Activated naive CD8-positive, alpha-beta T cell treated with anti-CD3 and anti-CD28 coated beads, Interleukin-2, amount 10 ng/mL, durations not matched to agents 7 days and 5 days (primary cell): ENCODE results near the gene MACROH2A1. TPM values are rescaled to one million over a fixed set of nuclear protein-coding genes. Genes with fewer than 3 reads are reported as not detected.

Experiments
- ATAC-seq: fragments of 150-1000 bp; cut with Tn5 transposase; one replicate; pipeline ENCODE4 v1.10.0; 2021; ENCODE audit warnings: low read depth, moderate library complexity
- POLR2A ChIA-PET: fragments of 350-600 bp; sonication (Branson Sonifier 250); formaldehyde crosslinking; loops from one replicate; lab custom pipeline; 2021; ENCODE audit warnings: antibody characterized with exemption; lab: Charles Lee
- DNase-seq: peaks from one replicate; pipeline ENCODE4 v3.0.0; 2021
- H3K27ac Mint-ChIP-seq: one replicate; pipeline ENCODE4 v1.8.0; 2022; ENCODE audit warnings: mild to moderate bottlenecking, mixed read lengths
- H3K27me3 Mint-ChIP-seq: one replicate; pipeline ENCODE4 v1.8.0; 2022; ENCODE audit warnings: mild to moderate bottlenecking, moderate library complexity, mixed read lengths
- H3K36me3 Mint-ChIP-seq: one replicate; pipeline ENCODE4 v1.8.0; 2021; ENCODE audit warnings: mild to moderate bottlenecking, mixed read lengths
- H3K4me1 Mint-ChIP-seq: one replicate; pipeline ENCODE4 v1.8.0; 2021; ENCODE audit warnings: mixed read lengths
- H3K4me3 Mint-ChIP-seq: one replicate; pipeline ENCODE4 v1.8.0; 2022; ENCODE audit warnings: mild to moderate bottlenecking, moderate library complexity, mixed read lengths
- H3K9me3 Mint-ChIP-seq: one replicate; pipeline ENCODE4 v1.8.0; 2021; ENCODE audit warnings: mixed read lengths
- total RNA-seq, 2 experiments: library from RNA; stranded (reverse); gene quantifications; one replicate each; pipeline ENCODE4 v1.2.3, GENCODE V29; 2021

The MACROH2A1 gene
- total RNA-seq, 2 experiments from 2014 or later, result 253 to 258 TPM

DNA sequence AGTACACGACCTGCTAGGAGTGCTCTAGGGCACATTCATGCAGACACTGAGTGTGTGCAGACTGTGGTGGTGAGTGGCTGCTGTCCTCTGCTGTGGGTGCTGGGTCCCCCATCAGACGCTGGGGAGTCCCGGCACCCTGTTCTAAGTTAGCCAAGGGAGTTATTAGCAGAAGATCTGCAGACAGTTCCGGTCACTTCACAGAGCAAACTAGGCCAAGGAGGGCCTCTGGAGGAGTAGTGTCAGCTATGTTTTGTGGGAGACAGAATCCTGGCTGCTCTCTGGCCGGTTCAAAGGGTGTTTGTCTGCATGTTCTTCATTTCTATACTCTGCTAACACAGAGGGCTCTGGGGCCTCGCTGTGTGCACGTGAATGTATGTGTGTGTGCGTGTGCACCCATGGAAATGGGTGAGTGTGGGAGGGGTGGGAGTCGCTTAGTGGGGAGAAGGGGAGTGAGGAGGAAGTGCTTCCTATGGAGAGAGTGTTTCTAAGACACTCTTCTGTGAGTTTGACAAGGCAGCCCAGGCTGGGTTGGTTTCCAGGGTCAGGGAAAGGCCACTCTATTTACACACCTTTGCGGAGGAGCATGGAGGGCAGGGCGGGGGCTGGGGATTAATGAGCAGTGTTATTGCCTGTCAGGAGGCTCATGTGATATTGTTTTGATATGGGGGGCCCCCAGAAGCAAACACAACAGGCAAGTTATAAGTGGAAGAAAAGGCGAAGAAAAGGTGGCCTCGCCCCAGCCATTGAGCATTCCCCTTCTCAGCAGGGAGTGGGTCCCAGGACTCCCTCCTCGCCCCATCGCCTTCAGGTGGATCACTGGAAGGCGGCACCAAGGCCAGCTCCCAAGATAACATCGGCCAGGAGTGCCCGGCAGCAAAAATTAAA, 68.9 kb downstream of the MACROH2A1 start:
- H3K27ac Mint-ChIP-seq, result peak overlapping the region; percentile 72
- no peaks in the 10 kb centered on the region for H3K27me3 Mint-ChIP-seq
- H3K4me3 Mint-ChIP-seq, result no peak overlapping the region
- H3K36me3 Mint-ChIP-seq, result peaks cover 9% of the 10 kb centered on the region
- no peak for DNase-seq
- peaks cover 27% of the 10 kb centered on the region for H3K4me1 Mint-ChIP-seq
- H3K9me3 Mint-ChIP-seq, result no peaks in the 10 kb centered on the region
- no peak for ATAC-seq
- POLR2A ChIA-PET, result interaction anchor here (0.7 kb wide), 1 partner anchor 1078 kb away, joined by 3 read pairs; no protein-coding TSS in a partner anchor

DNA sequence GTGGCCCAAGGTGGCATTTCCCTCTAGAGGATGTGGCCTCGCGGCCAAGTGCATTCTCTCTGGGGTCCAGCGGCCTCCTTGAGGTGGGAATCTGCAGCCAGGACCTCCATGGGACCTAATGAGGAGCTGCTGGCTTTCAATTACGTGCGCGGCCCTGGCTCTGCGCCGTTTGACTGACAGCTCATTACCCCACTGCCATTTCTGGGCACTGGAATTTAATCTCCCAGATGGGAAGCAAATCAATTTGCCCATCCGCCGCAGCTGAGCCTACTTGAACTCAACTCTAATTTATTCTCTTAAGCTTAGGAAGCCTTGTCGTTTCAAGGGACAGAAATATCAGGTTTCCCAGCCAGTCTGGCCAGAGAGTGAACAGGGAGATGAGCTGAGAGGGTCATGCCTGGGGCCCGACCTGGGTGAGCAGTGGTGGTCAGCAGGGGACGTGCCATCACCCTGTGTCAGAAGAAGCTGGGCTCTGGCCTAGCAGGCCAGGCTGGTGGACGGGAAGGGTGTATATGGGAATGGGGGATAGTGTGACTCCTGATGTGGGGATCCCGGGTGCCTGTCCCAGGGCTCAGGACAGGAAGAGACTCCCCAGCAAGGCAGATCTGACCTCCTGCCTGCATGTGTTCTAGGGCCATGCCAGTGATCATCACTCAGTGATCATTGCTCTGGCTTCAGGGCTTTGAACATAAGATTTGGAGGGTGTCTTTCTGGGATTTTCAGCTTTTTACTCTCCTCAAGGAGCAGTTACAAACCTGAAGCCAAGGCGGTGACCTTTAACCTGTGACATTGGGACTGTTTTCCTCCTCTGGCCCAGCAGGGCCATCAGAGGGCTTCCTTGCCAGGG, 69.7 kb downstream of the MACROH2A1 start:
- ATAC-seq, result no peak
- Mint-ChIP-seq H3K27me3 (no peaks in the 10 kb centered on the region), H3K4me3 (no peak overlapping the region), H3K36me3 (peaks cover 8% of the 10 kb centered on the region), H3K27ac (no peak overlapping the region), H3K4me1 (peaks cover 32% of the 10 kb centered on the region), H3K9me3 (no peaks in the 10 kb centered on the region)
- no peak for DNase-seq
- POLR2A ChIA-PET, result interaction anchor here (0.7 kb wide), 1 partner anchor 1077 kb away, joined by 3 read pairs; no protein-coding TSS in a partner anchor

DNA sequence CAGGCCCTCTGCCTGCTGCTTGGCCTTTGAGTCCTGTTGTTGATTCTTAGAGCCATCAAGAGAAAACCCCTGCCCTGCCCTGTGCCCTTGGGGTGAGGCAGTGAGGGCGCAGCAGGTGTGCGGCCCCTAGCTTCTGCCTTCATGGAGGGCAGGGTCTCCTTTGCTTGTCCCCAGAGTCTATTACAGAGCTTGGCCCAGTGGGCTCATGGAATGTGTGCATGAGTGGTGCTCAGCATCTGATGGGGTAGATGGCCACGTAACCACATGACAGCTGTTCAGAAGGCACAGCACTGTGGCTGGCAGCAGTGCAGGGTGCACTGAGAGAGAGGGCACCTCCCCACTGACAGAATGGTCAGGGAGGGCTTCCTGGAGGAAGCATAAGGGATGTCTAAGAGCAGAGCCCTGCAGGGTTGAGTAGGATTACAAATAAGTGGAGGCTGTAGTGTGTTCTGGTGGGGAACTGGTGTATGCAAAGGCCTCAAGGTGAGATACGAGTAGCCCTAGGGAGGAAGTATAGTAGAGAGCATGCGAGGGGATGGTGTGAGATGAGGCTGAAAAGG, 70.8 kb downstream of the MACROH2A1 start:
- POLR2A ChIA-PET, result interaction anchor here (1.3 kb wide), 1 partner anchor 15 kb away, joined by 4 read pairs; no protein-coding TSS in a partner anchor
- H3K4me1 Mint-ChIP-seq, result peaks cover 31% of the 10 kb centered on the region
- H3K27me3 Mint-ChIP-seq, result no peaks in the 10 kb centered on the region
- peaks cover 6% of the 10 kb centered on the region for H3K36me3 Mint-ChIP-seq
- H3K9me3 Mint-ChIP-seq, result no peaks in the 10 kb centered on the region
- H3K27ac Mint-ChIP-seq, result peak overlapping the region; percentile 73
- DNase-seq (no peak), ATAC-seq (no peak)
- no peak overlapping the region for H3K4me3 Mint-ChIP-seq

DNA sequence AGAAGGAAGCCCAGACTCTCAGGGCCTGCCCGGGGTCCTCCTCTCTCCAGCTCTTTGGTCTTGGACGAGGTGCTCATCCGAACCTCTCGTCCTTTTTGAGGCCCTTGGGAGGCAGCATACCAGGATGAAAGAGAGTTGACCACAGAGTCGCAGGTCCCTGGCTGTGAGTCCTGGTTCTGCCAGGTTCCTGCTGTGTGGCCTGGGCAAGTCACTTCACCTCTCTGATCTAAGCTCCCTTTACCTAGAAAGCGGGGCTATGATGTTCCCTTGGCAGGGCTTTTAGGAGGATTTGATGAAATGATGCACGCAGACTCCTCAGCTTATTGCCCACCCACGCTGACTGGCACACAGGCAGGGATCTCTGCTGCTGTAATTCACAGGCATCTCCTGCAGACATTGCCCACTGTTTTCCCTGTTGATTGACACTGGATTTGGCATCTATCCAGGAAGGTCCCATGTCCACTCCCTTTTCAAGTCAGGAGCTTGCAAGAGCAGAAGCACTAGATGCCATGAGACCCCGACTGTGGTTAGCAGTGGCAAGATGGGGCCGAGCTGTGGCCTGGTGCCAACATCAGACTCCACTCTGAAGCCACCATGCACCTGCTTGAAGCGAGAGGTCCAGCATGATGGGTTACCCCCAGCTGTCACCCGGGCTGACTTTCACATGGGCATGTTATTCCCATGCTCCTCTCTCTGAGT, 71.5 kb downstream of the MACROH2A1 start:
- H3K36me3 Mint-ChIP-seq, result peaks cover 6% of the 10 kb centered on the region
- no peaks in the 10 kb centered on the region for H3K27me3 Mint-ChIP-seq
- peak overlapping the region; percentile 73 for H3K27ac Mint-ChIP-seq
- peaks cover 31% of the 10 kb centered on the region for H3K4me1 Mint-ChIP-seq
- H3K4me3 Mint-ChIP-seq, result no peak overlapping the region
- DNase-seq (no peak), ATAC-seq (no peak)
- POLR2A ChIA-PET, result interaction anchor here (1.3 kb wide), 1 partner anchor 14 kb away, joined by 4 read pairs; no protein-coding TSS in a partner anchor
- H3K9me3 Mint-ChIP-seq, result no peaks in the 10 kb centered on the region

DNA sequence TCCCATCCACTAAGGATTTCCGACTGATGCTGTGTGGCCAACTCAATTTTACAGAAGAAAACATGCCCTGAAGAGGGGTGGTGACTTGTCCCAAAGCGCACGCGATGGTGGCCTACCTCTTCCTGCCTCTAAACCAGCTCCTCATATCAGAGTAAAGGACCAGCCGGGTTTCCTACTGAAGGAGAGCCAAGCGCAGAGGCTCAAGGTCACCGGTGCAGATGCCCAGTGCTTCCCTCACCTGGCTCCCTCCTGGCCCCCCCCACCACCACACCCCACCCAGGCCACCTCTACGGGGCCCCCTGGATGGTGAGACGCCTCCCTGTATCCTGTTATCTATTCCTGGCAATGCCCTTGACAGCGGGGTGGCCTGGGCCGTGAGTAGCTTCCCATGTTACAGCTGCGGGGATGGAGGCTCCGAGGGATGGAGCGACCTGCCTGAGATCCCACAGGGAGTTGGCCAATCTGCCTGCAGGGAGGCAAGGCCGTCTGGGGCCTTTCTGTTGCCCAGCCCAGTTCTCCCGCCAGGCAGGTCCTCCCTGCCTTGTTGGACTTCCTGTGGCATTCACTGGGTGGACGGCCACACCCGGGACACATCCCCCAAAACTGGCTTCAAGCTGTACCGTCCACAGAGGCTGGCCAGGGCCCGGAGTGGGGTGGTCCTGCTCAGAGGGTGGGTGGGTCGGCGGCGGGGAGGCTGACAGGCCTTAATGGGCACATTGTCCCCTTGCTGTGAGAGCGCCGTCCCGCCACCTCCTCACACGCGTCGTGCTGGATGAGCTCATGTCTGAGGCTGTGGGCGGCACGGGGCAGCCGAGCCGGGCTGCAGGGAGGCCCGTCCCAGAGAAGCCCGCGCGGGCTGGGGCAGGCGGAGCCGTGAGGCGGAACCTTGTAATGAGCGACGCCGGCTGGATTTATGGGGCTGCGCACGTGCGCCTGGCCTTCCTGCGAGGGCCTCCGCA, 72.5 kb downstream of the MACROH2A1 start:
- peaks cover 6% of the 10 kb centered on the region for H3K36me3 Mint-ChIP-seq
- no peak overlapping the region for H3K27ac Mint-ChIP-seq
- DNase-seq (no peak), ATAC-seq (no peak)
- H3K4me3 Mint-ChIP-seq, result no peak overlapping the region
- H3K4me1 Mint-ChIP-seq, result peaks cover 33% of the 10 kb centered on the region
- POLR2A ChIA-PET, result interaction anchor here (1.3 to 2.1 kb wide), 4 partner anchors 13 to 99 kb away, joined by 4 to 14 read pairs (median 10); no protein-coding TSS in a partner anchor
- no peaks in the 10 kb centered on the region for H3K27me3 Mint-ChIP-seq
- H3K9me3 Mint-ChIP-seq, result no peaks in the 10 kb centered on the region

DNA sequence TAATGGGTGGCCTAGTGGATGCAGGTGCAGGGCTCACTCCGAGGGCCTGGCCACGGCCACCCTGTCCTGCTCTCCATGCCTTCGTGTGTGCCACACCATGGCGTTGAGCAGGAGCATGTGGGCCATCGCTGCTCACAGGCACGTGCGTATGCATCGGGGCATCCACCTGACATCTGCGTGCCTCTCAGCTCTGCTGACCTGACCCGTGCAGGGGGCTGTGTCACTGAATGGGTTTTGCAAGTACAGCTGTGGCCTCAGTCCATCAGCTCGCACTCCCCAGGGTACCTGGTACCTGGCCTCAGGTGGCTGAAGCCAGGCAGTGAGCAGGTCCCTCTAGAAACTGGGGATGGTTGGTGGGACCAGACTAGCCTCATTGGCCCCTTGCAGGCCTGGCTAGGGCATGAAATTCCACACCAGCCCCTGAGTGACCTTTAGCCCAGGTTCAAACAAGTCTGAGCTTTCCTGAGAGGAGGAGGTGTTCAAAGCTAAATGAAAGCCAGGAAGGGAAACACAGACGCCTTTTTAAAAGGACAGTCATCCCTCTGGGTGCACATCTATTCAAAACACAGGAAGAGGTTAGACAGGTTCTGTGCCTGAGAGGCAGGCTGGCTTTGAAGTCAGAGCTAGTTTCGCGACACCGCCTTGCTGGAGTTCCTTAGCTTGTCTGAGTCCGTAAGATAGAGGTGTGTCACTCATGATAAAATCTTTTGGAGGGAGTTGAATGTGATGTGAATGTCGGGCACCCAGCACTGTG, 74.0 kb downstream of the MACROH2A1 start:
- no peak for DNase-seq
- peak overlapping the region; percentile 86 for H3K27ac Mint-ChIP-seq
- H3K4me3 Mint-ChIP-seq, result peak overlapping the region; percentile 44

DNA sequence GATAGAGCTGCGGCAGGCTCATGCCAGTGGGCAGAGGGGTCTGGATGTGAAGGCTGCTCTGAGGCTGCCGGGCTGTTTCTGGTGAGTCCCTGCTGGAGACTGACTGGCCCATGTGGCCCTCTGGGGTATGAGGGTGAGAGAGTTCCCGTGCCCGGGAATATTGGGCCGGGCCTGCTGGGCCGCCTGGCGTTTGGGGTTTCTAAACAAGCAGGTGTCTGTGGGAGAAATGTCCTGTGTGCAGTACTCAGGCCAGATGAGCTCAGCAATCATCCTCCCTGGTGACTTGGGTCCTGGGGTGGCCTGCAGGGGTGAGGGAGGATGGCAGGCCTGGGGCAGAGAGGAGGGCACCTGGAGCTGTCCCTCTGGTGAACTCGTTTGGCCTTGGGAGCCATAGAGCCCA, 74.9 kb downstream of the MACROH2A1 start:
- Mint-ChIP-seq H3K9me3 (no peaks in the 10 kb centered on the region), H3K27ac (peak overlapping the region; percentile 86), H3K4me1 (peaks cover 35% of the 10 kb centered on the region), H3K27me3 (no peaks in the 10 kb centered on the region), H3K4me3 (no peak overlapping the region), H3K36me3 (peaks cover 5% of the 10 kb centered on the region)
- POLR2A ChIA-PET, result interaction anchor here (2.1 kb wide), 1 partner anchor 10 kb away, joined by 14 read pairs; no protein-coding TSS in a partner anchor
- DNase-seq, result no peak
- ATAC-seq, result no peak

More for the DNA sequence above, 74.0 kb downstream of the MACROH2A1 start:
- no peaks in the 10 kb centered on the region for H3K9me3 Mint-ChIP-seq
- ATAC-seq, result peak; percentile 96
- H3K27me3 Mint-ChIP-seq, result no peaks in the 10 kb centered on the region
- H3K36me3 Mint-ChIP-seq, result peaks cover 6% of the 10 kb centered on the region
- POLR2A ChIA-PET, result interaction anchor here (0.8 to 2.1 kb wide), 4 partner anchors 9 to 101 kb away, joined by 3 to 14 read pairs (median 10); no protein-coding TSS in a partner anchor
- peaks cover 38% of the 10 kb centered on the region for H3K4me1 Mint-ChIP-seq

DNA sequence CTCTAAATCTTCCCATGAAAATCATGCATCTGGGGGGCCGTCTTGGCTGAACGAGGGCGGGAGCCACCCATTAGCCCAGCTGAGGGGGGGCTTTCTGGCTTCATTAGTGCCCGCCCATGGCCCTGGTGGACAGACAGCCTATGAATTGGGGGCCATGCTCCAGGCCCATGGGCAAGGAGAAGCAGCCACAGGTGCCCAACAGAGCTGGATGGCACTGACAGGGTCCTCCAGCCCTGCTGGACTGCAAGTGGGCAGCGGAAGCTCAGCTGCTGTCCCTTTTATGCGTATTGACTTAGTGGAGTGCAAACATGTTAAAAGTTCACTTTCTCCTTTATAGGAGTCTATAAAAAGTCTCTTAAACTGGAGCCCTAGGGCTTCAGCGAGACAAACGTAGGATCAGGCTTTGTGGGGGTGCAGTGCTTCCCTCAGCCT, 75.3 kb downstream of the MACROH2A1 start:
- no peaks in the 10 kb centered on the region for H3K9me3 Mint-ChIP-seq
- ATAC-seq, result no peak
- POLR2A ChIA-PET, result interaction anchor here (1.0 kb wide), 1 partner anchor 10 kb away, joined by 4 read pairs; no protein-coding TSS in a partner anchor
- peak overlapping the region; percentile 86 for H3K27ac Mint-ChIP-seq
- H3K4me3 Mint-ChIP-seq, result no peak overlapping the region
- H3K4me1 Mint-ChIP-seq, result peaks cover 34% of the 10 kb centered on the region
- H3K27me3 Mint-ChIP-seq, result no peaks in the 10 kb centered on the region
- H3K36me3 Mint-ChIP-seq, result peaks cover 4% of the 10 kb centered on the region
- DNase-seq, result no peak

DNA sequence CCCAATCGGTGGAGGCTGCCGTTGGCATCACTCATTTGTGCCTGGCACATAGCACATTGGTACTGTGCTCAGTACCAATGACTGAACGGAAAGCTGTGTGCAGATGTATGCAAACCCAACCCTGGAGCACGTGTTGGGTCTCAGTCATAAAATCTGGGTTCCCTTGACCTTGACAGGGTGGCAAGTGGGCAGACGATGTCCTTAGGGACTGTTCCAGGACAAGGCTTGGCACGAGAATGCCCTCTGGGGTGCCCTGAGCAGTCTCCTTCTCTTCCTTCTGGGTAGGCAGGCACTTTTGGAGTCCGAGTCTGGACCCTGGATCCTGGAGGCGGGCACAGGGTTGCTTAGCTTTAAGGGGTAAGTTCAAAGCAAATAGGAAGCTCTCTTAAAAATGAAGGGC, 75.8 kb downstream of the MACROH2A1 start:
- ATAC-seq, result no peak
- POLR2A ChIA-PET, result interaction anchor here (1.0 kb wide), 1 partner anchor 9 kb away, joined by 4 read pairs; no protein-coding TSS in a partner anchor

DNA sequence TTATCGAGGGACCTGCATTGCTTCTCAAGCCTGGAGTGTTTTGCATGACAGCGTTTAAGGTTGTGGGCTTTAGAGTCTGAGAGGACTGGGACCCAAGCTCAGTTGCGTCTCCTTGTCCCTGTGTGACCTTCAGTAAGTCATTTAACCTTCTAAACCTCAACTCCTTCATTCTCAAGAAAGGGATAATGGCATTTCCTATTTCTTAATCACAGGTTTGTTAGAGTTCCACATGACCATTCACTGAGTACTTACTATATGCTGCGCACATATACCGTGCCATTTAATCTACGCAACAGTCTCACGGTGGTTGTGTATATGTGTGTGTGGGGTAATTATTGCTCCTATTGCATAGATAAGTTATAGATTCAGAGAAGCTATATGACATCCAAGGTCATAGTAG, 76.3 kb downstream of the MACROH2A1 start:
- Mint-ChIP-seq H3K4me1 (peaks cover 28% of the 10 kb centered on the region), H3K9me3 (no peaks in the 10 kb centered on the region), H3K4me3 (no peak overlapping the region), H3K27ac (no peak overlapping the region), H3K36me3 (no peaks in the 10 kb centered on the region), H3K27me3 (no peaks in the 10 kb centered on the region)
- DNase-seq (no peak), ATAC-seq (no peak)
- POLR2A ChIA-PET, result interaction anchor here (1.0 kb wide), 1 partner anchor 9 kb away, joined by 4 read pairs; no protein-coding TSS in a partner anchor

More for the DNA sequence above, 75.8 kb downstream of the MACROH2A1 start:
- H3K36me3 Mint-ChIP-seq, result peaks cover under 1% of the 10 kb centered on the region
- peaks cover 29% of the 10 kb centered on the region for H3K4me1 Mint-ChIP-seq
- H3K27ac Mint-ChIP-seq, result no peak overlapping the region
- H3K9me3 Mint-ChIP-seq, result no peaks in the 10 kb centered on the region
- H3K4me3 Mint-ChIP-seq, result no peak overlapping the region
- DNase-seq, result no peak
- H3K27me3 Mint-ChIP-seq, result no peaks in the 10 kb centered on the region

DNA sequence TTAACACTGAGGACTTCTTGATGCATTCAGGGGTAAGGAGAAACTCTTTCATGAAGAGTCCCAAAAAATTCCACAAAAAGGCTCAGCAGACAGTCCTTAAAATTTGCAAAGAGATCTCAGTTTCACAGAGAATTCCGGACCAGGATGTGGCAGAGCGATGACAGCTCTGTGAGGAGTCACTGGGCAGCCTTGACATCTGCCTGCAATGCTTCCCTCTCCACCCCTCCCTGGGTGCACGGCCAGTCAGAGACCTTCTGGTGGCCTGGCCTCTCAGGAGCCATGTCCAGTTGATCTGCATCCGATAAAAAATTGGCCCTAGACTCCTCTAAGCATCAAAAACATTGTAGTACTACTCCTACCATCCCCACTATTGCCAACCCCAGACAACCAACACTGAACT, 76.8 kb downstream of the MACROH2A1 start:
- POLR2A ChIA-PET, result interaction anchor here (1.1 kb wide), 1 partner anchor 12 kb away, joined by 3 read pairs; no protein-coding TSS in a partner anchor
- Mint-ChIP-seq H3K27ac (peak overlapping the region; percentile 37), H3K36me3 (no peaks in the 10 kb centered on the region), H3K9me3 (no peaks in the 10 kb centered on the region), H3K4me1 (peaks cover 33% of the 10 kb centered on the region), H3K4me3 (no peak overlapping the region), H3K27me3 (no peaks in the 10 kb centered on the region)
- DNase-seq, result no peak
- ATAC-seq, result no peak
